ENCODE measurements around the gene TXNRD2. TPM values are rescaled to one million over a fixed set of nuclear protein-coding genes. Genes with fewer than 3 reads are reported as not detected.
A peak's percentile ranks its signal among the peaks of the same experiment; 100 is the strongest.

The TXNRD2 gene
- total RNA-seq, 1 donor from 2014 or later = 25.7 TPM

DNA sequence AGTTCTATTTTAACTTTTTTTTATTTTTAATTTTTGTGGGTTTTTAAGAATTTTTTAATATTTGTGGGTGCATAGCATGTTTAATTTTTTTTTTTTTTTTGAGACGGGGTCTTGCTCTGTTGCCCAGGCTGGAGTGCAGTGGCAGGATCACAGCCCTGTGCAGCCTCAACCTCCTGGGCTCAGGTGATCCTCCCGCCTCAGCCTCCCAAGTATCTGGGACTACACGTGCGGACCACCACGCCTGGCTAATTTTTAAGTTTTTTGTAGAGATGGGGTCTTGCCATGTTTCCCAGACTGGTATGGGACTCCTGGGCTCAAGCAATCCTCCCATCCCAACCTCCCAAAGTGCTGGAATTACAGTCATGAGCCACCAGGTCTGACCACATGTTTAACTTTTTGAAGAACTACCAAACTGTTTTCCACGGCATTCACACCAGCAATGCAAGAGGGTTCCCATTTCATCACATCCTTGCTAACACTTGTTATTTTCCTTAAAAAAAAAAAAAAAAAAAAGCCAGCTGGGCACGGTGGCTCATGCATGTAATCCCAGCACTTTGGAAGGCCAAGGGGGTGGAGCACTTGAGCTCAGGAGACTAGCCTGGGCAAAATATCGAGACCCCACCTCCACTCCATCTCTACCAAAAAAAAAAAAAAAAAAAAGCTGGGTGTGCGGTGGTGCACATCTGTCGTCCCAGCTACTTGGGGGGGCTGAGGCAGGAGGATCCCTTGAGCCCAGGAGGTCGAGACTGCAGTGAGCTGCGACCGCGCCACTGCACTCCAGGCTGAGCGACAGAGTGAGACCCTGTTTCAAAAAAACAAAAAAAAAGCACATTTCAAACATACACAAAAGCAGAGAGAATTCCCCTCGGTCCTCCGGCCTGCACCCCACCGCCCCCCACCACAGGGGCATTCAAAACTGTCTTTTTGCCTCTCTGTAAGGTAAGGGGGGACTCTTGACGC is 16.7 kb upstream of the TXNRD2 start:
- Histone ChIP-seq H3K79me2 (ENCODE audit: insufficient read depth, low read length) (peaks cover 7% of the 10 kb centered on the region), H3K27ac (ENCODE audit: low read depth, low read length) (no peak overlapping the region), H3K36me3 (ENCODE audit: insufficient read depth, low read length) (no peaks in the 10 kb centered on the region), H4K20me1 (ENCODE audit: insufficient read depth, low read length) (peaks cover 66% of the 10 kb centered on the region), H3K4me3 (ENCODE audit: insufficient read depth, low read depth, low read length) (peak overlapping the region; percentile 44), H3K27me3 (ENCODE audit: insufficient read depth, low read length) (no peaks in the 10 kb centered on the region), H3K4me1 (ENCODE audit: insufficient read depth, low read length) (peaks cover 24% of the 10 kb centered on the region), H2AFZ (ENCODE audit: low read depth, low read length) (peak overlapping the region; percentile 30), H3K4me2 (ENCODE audit: low read length) (peak overlapping the region; percentile 87), H3K9me3 (ENCODE audit: insufficient read depth, low read depth, low read length) (no peaks in the 10 kb centered on the region), H3K9ac (ENCODE audit: low read length) (peak overlapping the region; percentile 70)
- peak; percentile 21 for DNase-seq (ENCODE audit: low read depth)
- Mint-ChIP-seq H3K36me3 (ENCODE audit: low read depth, unreplicated experiment) (peaks cover 4% of the 10 kb centered on the region), H3K27me3 (ENCODE audit: low read depth, unreplicated experiment) (no peaks in the 10 kb centered on the region), H3K4me3 (ENCODE audit: unreplicated experiment) (peak overlapping the region; percentile 74), H3K4me1 (ENCODE audit: low read depth, unreplicated experiment) (peaks cover 13% of the 10 kb centered on the region), H3K9me3 (ENCODE audit: unreplicated experiment) (no peaks in the 10 kb centered on the region), H3K27ac (ENCODE audit: unreplicated experiment) (peak overlapping the region; percentile 34)
- TF ChIP-seq, protein P1, sequence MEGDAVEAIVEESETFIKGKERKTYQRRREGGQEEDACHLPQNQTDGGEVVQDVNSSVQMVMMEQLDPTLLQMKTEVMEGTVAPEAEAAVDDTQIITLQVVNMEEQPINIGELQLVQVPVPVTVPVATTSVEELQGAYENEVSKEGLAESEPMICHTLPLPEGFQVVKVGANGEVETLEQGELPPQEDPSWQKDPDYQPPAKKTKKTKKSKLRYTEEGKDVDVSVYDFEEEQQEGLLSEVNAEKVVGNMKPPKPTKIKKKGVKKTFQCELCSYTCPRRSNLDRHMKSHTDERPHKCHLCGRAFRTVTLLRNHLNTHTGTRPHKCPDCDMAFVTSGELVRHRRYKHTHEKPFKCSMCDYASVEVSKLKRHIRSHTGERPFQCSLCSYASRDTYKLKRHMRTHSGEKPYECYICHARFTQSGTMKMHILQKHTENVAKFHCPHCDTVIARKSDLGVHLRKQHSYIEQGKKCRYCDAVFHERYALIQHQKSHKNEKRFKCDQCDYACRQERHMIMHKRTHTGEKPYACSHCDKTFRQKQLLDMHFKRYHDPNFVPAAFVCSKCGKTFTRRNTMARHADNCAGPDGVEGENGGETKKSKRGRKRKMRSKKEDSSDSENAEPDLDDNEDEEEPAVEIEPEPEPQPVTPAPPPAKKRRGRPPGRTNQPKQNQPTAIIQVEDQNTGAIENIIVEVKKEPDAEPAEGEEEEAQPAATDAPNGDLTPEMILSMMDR (IDR thresholded peaks at IDR 0.05; ENCODE audit: insufficient read depth, low read depth, low read length) = no peak
- no peak for TF ChIP-seq EZH2 (IDR thresholded peaks at IDR 0.05; ENCODE audit: insufficient read depth, low read length)
- no peak for FAIRE-seq

DNA sequence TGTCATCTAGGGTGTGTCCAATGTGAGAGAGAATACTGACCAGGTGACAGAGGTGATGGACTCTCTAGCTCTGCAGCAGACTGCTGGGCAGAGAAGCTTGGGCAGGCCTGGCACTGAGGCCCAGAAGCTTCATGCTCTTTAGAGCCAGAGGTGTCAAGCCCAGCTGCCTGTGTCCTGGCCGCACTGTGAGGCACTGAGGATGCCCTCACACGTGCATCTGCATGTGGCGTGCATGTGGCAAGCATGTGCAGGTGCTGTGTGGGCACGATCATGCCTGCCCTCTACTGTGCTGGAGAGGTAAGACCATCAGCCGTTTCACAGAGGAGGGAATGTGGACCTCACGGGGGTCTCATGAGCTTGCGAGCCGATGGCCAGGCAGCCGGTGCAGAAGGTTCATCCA is 15.8 kb upstream of the TXNRD2 start:
- Mint-ChIP-seq H3K9me3 (ENCODE audit: unreplicated experiment) (no peaks in the 10 kb centered on the region), H3K4me3 (ENCODE audit: unreplicated experiment) (no peak overlapping the region), H3K36me3 (ENCODE audit: low read depth, unreplicated experiment) (peaks cover 4% of the 10 kb centered on the region), H3K27ac (ENCODE audit: unreplicated experiment) (no peak overlapping the region), H3K4me1 (ENCODE audit: low read depth, unreplicated experiment) (peaks cover 12% of the 10 kb centered on the region), H3K27me3 (ENCODE audit: low read depth, unreplicated experiment) (no peaks in the 10 kb centered on the region)
- no peaks in the 10 kb centered on the region for H3K9me3 ChIP-seq (ENCODE audit: insufficient read depth, low read depth, low read length)
- no peak overlapping the region for H3K27ac ChIP-seq (ENCODE audit: low read depth, low read length)
- peaks cover 17% of the 10 kb centered on the region for H3K4me1 ChIP-seq (ENCODE audit: insufficient read depth, low read length)
- H4K20me1 ChIP-seq (ENCODE audit: insufficient read depth, low read length) = peaks cover 64% of the 10 kb centered on the region
- no peak overlapping the region for H3K9ac ChIP-seq (ENCODE audit: low read length)
- FAIRE-seq (no peak), DNase-seq (ENCODE audit: low read depth) (no peak)
- H3K36me3 ChIP-seq (ENCODE audit: insufficient read depth, low read length) = no peaks in the 10 kb centered on the region
- H3K27me3 ChIP-seq (ENCODE audit: insufficient read depth, low read length) = no peaks in the 10 kb centered on the region
- H3K4me2 ChIP-seq (ENCODE audit: low read length) = no peak overlapping the region
- peaks cover 7% of the 10 kb centered on the region for H3K79me2 ChIP-seq (ENCODE audit: insufficient read depth, low read length)
- no peak for TF ChIP-seq EZH2 (IDR thresholded peaks at IDR 0.05; ENCODE audit: insufficient read depth, low read length)
- TF ChIP-seq, protein P1 (IDR thresholded peaks at IDR 0.05; ENCODE audit: insufficient read depth, low read depth, low read length) = no peak
- no peak overlapping the region for H3K4me3 ChIP-seq (ENCODE audit: insufficient read depth, low read depth, low read length)
- no peak overlapping the region for H2AFZ ChIP-seq (ENCODE audit: low read depth, low read length)
